A549 (cell line): ENCODE measurements around the gene RAB11B. TPM values are rescaled to one million over a fixed set of nuclear protein-coding genes. Genes with fewer than 3 reads are reported as not detected.
A peak's percentile ranks its signal among the peaks of the same experiment; 100 is the strongest.

Experiments
- ATAC-seq, 2 experiments: fragments of 200-7000 bp in 1 of 2; fragments of >200 bp in 1 of 2; cut with Nextera tagmentation in 1 of 2; cut with Tn5 transposase in 1 of 2; 3 replicates each; pipeline versions ENCODE4 v1.8.0 to v1.9.1; 2018 to 2020; ENCODE audit warnings: mild to moderate bottlenecking in 1 of 2, moderate library complexity in 1 of 2
- CTCF ChIA-PET: fragments of 300-600 bp; sonication (Branson Sonifier 250); formaldehyde crosslinking; extraction: SDS; loops from one replicate; lab custom pipeline; 2021; ENCODE audit warnings: antibody characterized with exemption, inconsistent platforms; lab: Yijun Ruan, JAX
- POLR2A ChIA-PET: fragments of 350-600 bp; formaldehyde crosslinking; extraction: SDS; loops from one replicate; lab custom pipeline; 2021; ENCODE audit warnings: antibody characterized with exemption, inconsistent platforms; lab: Yijun Ruan, JAX
- DNase-seq, 2 experiments: peaks; one replicate each; pipeline versions ENCODE4 v3.0.0 to v3.0.0-alpha.2; 2011 to 2016; ENCODE audit warnings: low read depth in 1 of 2, low spot score in 1 of 2
- FAIRE-seq: peaks from 2 replicates; lab custom pipeline; 2011; peaks lifted over from hg19 to GRCh38; lab: Jason Lieb, UNC
- H3K27ac ChIP-seq, 2 experiments: fragments of >200 bp; sonication (Bioruptor Twin); formaldehyde crosslinking; 3 replicates each; pipeline ENCODE4 v1.5.1; 2016 to 2017
- H3K4me1 ChIP-seq: fragments of >200 bp; sonication (Bioruptor Twin); formaldehyde crosslinking; 3 replicates; pipeline ENCODE4 v1.6.1; 2016
- H3K4me2 ChIP-seq: fragments of >200 bp; sonication (Bioruptor Twin); formaldehyde crosslinking; 3 replicates; pipeline ENCODE4 v1.6.1; 2016
- H3K4me3 ChIP-seq: fragments of >200 bp; sonication (Bioruptor Twin); formaldehyde crosslinking; 3 replicates; pipeline ENCODE4 v1.5.1; 2016
- H3K9me3 ChIP-seq: fragments of >200 bp; sonication (Bioruptor Twin); formaldehyde crosslinking; 3 replicates; pipeline ENCODE4 v1.6.1; 2016
- BHLHE40 ChIP-seq: IDR thresholded peaks from 2 replicates; pipeline ENCODE4 v1.6.1; 2012; ENCODE audit warnings: low read depth, low read length, inconsistent platforms
- CBX2 ChIP-seq: fragments of 200-600 bp; sonication (generic); IDR thresholded peaks from 2 replicates; pipeline ENCODE4 v1.6.1; 2016; ENCODE audit warnings: low read depth, mild to moderate bottlenecking, borderline replicate concordance
- CBX8 ChIP-seq: fragments of 200-600 bp; sonication (generic); IDR thresholded peaks from 2 replicates; pipeline ENCODE4 v1.6.1; 2016
- CEBPB ChIP-seq, 2 experiments: fragments of >200 bp in 1 of 2; sonication (Bioruptor Twin) in 1 of 2; formaldehyde crosslinking in 1 of 2; IDR thresholded peaks; 2 replicates each; pipeline ENCODE4 v1.6.1; 2012 to 2016
- CHD2 ChIP-seq: fragments of 150-350 bp; IDR thresholded peaks from 2 replicates; pipeline ENCODE4 v1.6.1; 2014; ENCODE audit warnings: low read length; ENCODE audit not compliant: partially characterized antibody
- CHD4 ChIP-seq: fragments of 200-600 bp; sonication (generic); IDR thresholded peaks from 2 replicates; pipeline ENCODE4 v1.6.1; 2016; ENCODE audit warnings: antibody characterized with exemption, mild to moderate bottlenecking, borderline replicate concordance
- EHF ChIP-seq: fragments of 250-450 bp; sonication (Bioruptor Pico); IDR thresholded peaks from 2 replicates; pipeline ENCODE4 v1.5.0; 2020; ENCODE audit warnings: mild to moderate bottlenecking
- EHMT2 ChIP-seq: fragments of 200-600 bp; sonication (generic); IDR thresholded peaks from 2 replicates; pipeline ENCODE4 v1.6.1; 2016; ENCODE audit warnings: antibody characterized with exemption, low read depth, mild to moderate bottlenecking, moderate library complexity
- ELK1 ChIP-seq: fragments of 150-350 bp; IDR thresholded peaks from 2 replicates; pipeline ENCODE4 v1.6.1; 2014; ENCODE audit warnings: low read depth, mild to moderate bottlenecking, low read length
- FOSL2 ChIP-seq, 2 experiments: fragments of 450-650 bp in 1 of 2; fragments of >200 bp in 1 of 2; sonication (Bioruptor Twin) in 1 of 2; formaldehyde crosslinking; IDR thresholded peaks; 2 replicates each; pipeline versions ENCODE4 v1.5.0 to v1.6.1; 2016 to 2020; ENCODE audit warnings: mild to moderate bottlenecking in 1 of 2, moderate library complexity in 1 of 2
- GATA3 ChIP-seq: IDR thresholded peaks from 2 replicates; pipeline ENCODE4 v1.6.1; 2012; ENCODE audit warnings: borderline replicate concordance
- HDAC2 ChIP-seq: fragments of 200-600 bp; sonication (generic); IDR thresholded peaks from 2 replicates; pipeline ENCODE4 v1.6.1; 2016
- HEYL ChIP-seq: fragments of 250-450 bp; sonication (Bioruptor Pico); IDR thresholded peaks from 2 replicates; pipeline ENCODE4 v1.8.0; 2021; ENCODE audit warnings: mild to moderate bottlenecking, moderate library complexity
- HMGXB4 ChIP-seq: fragments of 250-450 bp; sonication (Bioruptor Pico); IDR thresholded peaks from 2 replicates; pipeline ENCODE4 v1.5.0; 2021; ENCODE audit warnings: mild to moderate bottlenecking, moderate library complexity, borderline replicate concordance
- JUN ChIP-seq, 2 experiments: fragments of >200 bp; sonication (Bioruptor Twin); formaldehyde crosslinking; IDR thresholded peaks; 2 replicates in 1 of 2; 3 replicates in 1 of 2; pipeline ENCODE4 v1.6.1; 2016 to 2017
- KDM1A ChIP-seq: fragments of 200-600 bp; sonication (generic); IDR thresholded peaks from 2 replicates; pipeline ENCODE4 v1.6.1; 2016; ENCODE audit warnings: low read depth, mild to moderate bottlenecking
- MAFK ChIP-seq: fragments of 450-650 bp; IDR thresholded peaks from 2 replicates; pipeline ENCODE4 v1.6.1; 2014; ENCODE audit not compliant: partially characterized antibody
- NFE2L2 ChIP-seq: fragments of 150-350 bp; conservative IDR thresholded peaks from 2 replicates; pipeline ENCODE4 v1.6.1; 2014; ENCODE audit warnings: low read length
- NPAS2 ChIP-seq: fragments of 250-450 bp; sonication (Bioruptor Pico); IDR thresholded peaks from 2 replicates; pipeline ENCODE4 v1.8.0; 2022; ENCODE audit warnings: mild to moderate bottlenecking, moderate library complexity, borderline replicate concordance
- NR3C1 ChIP-seq: fragments of >200 bp; sonication (Bioruptor Twin); formaldehyde crosslinking; IDR thresholded peaks from 3 replicates; pipeline ENCODE4 v1.6.1; 2017
- POLR2A ChIP-seq: IDR thresholded peaks from 2 replicates; pipeline ENCODE4 v1.6.1; 2012; ENCODE audit warnings: mild to moderate bottlenecking, low read length
- RAD21 ChIP-seq, 2 experiments: fragments of >200 bp in 1 of 2; sonication (Bioruptor Twin) in 1 of 2; formaldehyde crosslinking in 1 of 2; IDR thresholded peaks in 1 of 2; conservative IDR thresholded peaks in 1 of 2; 2 replicates in 1 of 2; 3 replicates in 1 of 2; pipeline ENCODE4 v1.6.1; 2012 to 2018; ENCODE audit warnings: inconsistent platforms in 1 of 2
- RARB ChIP-seq: fragments of 250-450 bp; sonication (Bioruptor Pico); IDR thresholded peaks from 2 replicates; pipeline ENCODE4 v1.8.0; 2021; ENCODE audit warnings: mild to moderate bottlenecking, moderate library complexity
- RFX5 ChIP-seq: fragments of 450-650 bp; IDR thresholded peaks from 2 replicates; pipeline ENCODE4 v1.7.1; 2014; ENCODE audit warnings: antibody characterized with exemption, mild to moderate bottlenecking, moderate library complexity
- RNF2 ChIP-seq: fragments of 200-600 bp; sonication (generic); IDR thresholded peaks from 2 replicates; pipeline ENCODE4 v1.6.1; 2016; ENCODE audit warnings: low read depth, mild to moderate bottlenecking, antibody characterized with exemption, moderate library complexity, borderline replicate concordance
- TP53 ChIP-seq: fragments of 250-450 bp; sonication (Bioruptor Pico); IDR thresholded peaks from 2 replicates; pipeline ENCODE4 v1.5.0; 2021; ENCODE audit warnings: mild to moderate bottlenecking, moderate library complexity
- USF2 ChIP-seq: fragments of 450-650 bp; IDR thresholded peaks from 2 replicates; pipeline ENCODE4 v1.6.1; 2014; ENCODE audit warnings: antibody characterized with exemption
- ZFP36 ChIP-seq: fragments of 450-650 bp; IDR thresholded peaks from 2 replicates; pipeline ENCODE4 v1.6.1; 2014; ENCODE audit warnings: borderline replicate concordance; ENCODE audit not compliant: partially characterized antibody
- ZNF302 ChIP-seq: fragments of 250-450 bp; sonication (Bioruptor Pico); IDR thresholded peaks from 2 replicates; pipeline ENCODE4 v1.9.0; 2021; ENCODE audit warnings: inconsistent platforms, mild to moderate bottlenecking, moderate library complexity
- WGBS: methylation state at CpG from one replicate; pipeline ENCODE4 v1.1.6; 2017; ENCODE audit errors: missing lambda C conversion rate; 5-methylcytosine and 5-hydroxymethylcytosine counted together
- polyA plus RNA-seq, 4 experiments: library from polyadenylated mRNA; depleted of rRNA in 3 of 4; stranded (reverse); fragments of >200 nt; fragmentation: RNase III in 1 of 4; extraction: RNeasy Plus Mini Kit Qiagen cat#74134 plus additional on column Dnase treatment in 1 of 4; gene quantifications; 2 replicates in 3 of 4; 3 replicates in 1 of 4; pipeline ENCODE4 v1.2.3, GENCODE V29; 2011 to 2017
- TF ChIP-seq, protein P1 (sequence below): fragments of 250-450 bp; sonication (Bioruptor Pico); IDR thresholded peaks from 2 replicates; pipeline ENCODE4 v1.5.0; 2020; ENCODE audit warnings: low read depth, mild to moderate bottlenecking, moderate library complexity
- TF ChIP-seq, protein P2 (sequence below): fragments of >200 bp; sonication (Bioruptor Twin); formaldehyde crosslinking; IDR thresholded peaks from 2 replicates; pipeline ENCODE4 v1.6.1; 2016
- TF ChIP-seq, protein P3 (sequence below): IDR thresholded peaks from 2 replicates; pipeline ENCODE4 v1.6.1; 2012; ENCODE audit warnings: low read depth, borderline replicate concordance

RAB11B gene
- polyA plus RNA-seq, 2 of the 4 experiments (the other 2 are of a cell fraction): 22.3 to 93.7 TPM

DNA sequence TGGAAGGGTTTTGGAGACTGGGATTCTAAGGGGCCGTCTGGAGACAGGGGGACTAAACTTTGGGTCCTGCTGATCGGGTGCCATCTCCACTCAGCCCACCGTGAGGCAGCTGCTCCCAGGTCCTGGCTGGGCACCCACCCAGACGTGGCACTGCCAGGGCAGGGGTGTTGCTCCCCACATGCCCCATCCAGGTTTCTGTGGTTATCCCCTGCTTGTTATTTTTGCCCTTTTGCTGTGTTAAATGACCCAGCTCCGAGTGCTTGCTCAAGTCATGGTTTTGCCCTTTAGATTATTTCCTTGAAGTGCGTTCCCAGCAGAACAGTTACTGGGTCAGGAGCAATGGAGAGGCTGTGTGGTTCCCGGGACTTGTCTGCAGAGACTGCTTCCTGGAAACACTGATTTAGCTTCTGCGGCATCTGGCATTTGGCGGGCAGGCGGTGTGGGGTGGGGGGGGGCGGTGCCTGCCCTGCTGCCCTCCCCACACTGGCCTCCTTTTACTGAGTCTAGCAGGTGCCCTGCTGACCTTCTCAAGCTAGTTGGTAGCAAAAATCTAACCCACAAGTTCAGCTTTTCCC, 1.9 kb downstream of the RAB11B start:
- CTCF ChIA-PET: interaction anchor here (1.0 to 8.0 kb wide), 3 partner anchors 12 to 39 kb away, joined by 3 to 71 read pairs (median 6); no protein-coding TSS in a partner anchor

GRCh38 chr19:8393192-8393870, 3.2 kb downstream of the RAB11B start:
- H3K4me3 ChIP-seq: no peak overlapping the region
- DNase-seq (no peak), FAIRE-seq (no peak), ATAC-seq (no peak)
- peak overlapping the region; percentile 76 to 78; a peak in 5 of 6 replicates for H3K27ac ChIP-seq
- ChIA-PET POLR2A (no interaction called here), CTCF (interaction anchor here (0.6 to 8.0 kb wide), 6 partner anchors 11 to 187 kb away, joined by 3 to 71 read pairs (median 4); no protein-coding TSS in a partner anchor)
- H3K9me3 ChIP-seq: no peaks in the 10 kb centered on the region
- 90% methylated on average over 4 of the region's 8 CpGs for WGBS
- H3K4me2 ChIP-seq: no peak overlapping the region; the same call in 2 of the 3 replicates
- H3K4me1 ChIP-seq: peaks cover 69% of the 10 kb centered on the region
- TF ChIP-seq, protein P1, sequence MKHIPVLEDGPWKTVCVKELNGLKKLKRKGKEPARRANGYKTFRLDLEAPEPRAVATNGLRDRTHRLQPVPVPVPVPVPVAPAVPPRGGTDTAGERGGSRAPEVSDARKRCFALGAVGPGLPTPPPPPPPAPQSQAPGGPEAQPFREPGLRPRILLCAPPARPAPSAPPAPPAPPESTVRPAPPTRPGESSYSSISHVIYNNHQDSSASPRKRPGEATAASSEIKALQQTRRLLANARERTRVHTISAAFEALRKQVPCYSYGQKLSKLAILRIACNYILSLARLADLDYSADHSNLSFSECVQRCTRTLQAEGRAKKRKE: no peak
- TF ChIP-seq KDM1A (no peak), CEBPB (IDR thresholded peaks at IDR 0.05) (no peak), EHMT2 (no peak), GATA3 (no peak), ELK1 (no peak), CHD4 (no peak), HEYL (CRISPR knock-in tag) (no peak), NPAS2 (CRISPR knock-in tag) (no peak), TP53 (no peak), CHD2 (no peak), NFE2L2 (no peak), RNF2 (no peak), RAD21 (conservative IDR thresholded peaks at IDR 0.05 in 1 of 2, IDR thresholded peaks at IDR 0.05 in 1 of 2) (no peak)
- TF ChIP-seq, protein P2, sequence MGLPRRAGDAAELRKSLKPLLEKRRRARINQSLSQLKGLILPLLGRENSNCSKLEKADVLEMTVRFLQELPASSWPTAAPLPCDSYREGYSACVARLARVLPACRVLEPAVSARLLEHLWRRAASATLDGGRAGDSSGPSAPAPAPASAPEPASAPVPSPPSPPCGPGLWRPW: no peak

More for the DNA sequence above, 1.9 kb downstream of the RAB11B start:
- Histone ChIP-seq H3K4me2 (peak overlapping the region; percentile 66), H3K27ac (peak overlapping the region; percentile 21 to 41; a peak in 2 of 6 replicates), H3K4me1 (peaks cover 73% of the 10 kb centered on the region), H3K9me3 (no peaks in the 10 kb centered on the region), H3K4me3 (no peak overlapping the region)
- FAIRE-seq (no peak), ATAC-seq (no peak), DNase-seq (no peak)
- TF ChIP-seq BHLHE40 (no peak), EHF (CRISPR knock-in tag) (no peak), RNF2 (no peak), FOSL2 (IDR thresholded peaks at IDR 0.05) (no peak), FOSL2 (CRISPR knock-in tag; IDR thresholded peaks at IDR 0.05) (no peak), ZFP36 (no peak), USF2 (no peak), HDAC2 (no peak), CBX2 (no peak), POLR2A (no peak), CBX8 (no peak), RFX5 (no peak), NFE2L2 (no peak), ZNF302 (CRISPR knock-in tag) (no peak), NR3C1 (no peak), RARB (CRISPR knock-in tag) (no peak), HMGXB4 (CRISPR knock-in tag) (no peak), JUN (IDR thresholded peaks at IDR 0.05) (no peak), MAFK (no peak)
- TF ChIP-seq, protein P1: no peak
- TF ChIP-seq, protein P3, sequence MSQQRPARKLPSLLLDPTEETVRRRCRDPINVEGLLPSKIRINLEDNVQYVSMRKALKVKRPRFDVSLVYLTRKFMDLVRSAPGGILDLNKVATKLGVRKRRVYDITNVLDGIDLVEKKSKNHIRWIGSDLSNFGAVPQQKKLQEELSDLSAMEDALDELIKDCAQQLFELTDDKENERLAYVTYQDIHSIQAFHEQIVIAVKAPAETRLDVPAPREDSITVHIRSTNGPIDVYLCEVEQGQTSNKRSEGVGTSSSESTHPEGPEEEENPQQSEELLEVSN: no peak
- 55% methylated on average over 10 of the region's 11 CpGs for WGBS
- POLR2A ChIA-PET: interaction anchor here (1.3 kb wide), 1 partner anchor 21 kb away, joined by 3 read pairs; the partner anchor contains the start of gene MARCHF2
